NCI-H1092 treated with DMSO at 0.1 percent for 48 hours (cell line): ENCODE data around the gene ANKH.

Experiments used
- DNase-seq: peaks from one replicate; lab custom pipeline; 2025; lab: John Stamatoyannopoulos, UW

The ANKH gene

DNA sequence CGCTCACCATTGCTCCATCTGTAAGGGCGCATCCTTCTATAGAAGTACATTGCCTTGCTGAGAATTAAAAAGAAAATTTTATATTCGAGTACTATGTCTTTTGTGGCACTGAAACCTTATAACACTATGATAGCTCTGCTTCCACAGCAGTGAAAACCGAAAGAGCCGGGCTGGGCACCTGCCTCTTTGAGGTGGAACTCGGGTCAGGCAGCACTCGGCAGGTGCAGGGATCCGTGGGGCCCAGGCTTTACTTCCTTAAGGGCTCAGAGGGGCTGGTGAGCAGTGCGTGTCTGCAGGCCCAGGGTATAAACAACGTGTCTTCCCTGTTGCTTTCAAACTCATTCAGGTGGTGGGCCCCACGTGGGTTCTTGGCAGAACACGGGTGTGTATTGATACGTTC, 137.2 kb downstream of the ANKH start:
- no peak for DNase-seq

DNA sequence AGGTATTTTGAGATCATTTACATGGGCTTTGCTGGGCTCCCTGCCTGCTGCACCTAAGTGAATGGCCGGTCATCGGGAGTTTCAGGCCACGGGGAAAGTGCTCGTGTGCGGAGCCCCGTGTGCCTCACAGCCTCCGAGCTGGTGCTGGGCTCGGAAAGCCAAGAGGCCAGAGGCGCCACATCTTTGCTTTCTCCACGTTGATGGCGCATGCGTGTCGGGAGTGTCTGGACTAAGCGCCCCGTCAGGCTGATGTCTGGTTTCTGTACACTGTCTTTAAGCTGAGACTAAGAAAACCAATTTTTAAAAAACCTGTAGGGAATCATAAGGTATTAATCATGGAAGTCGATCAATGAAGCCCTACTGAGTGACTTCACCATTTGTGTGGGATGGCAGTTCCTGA, 137.9 kb downstream of the ANKH start:
- no peak for DNase-seq

DNA sequence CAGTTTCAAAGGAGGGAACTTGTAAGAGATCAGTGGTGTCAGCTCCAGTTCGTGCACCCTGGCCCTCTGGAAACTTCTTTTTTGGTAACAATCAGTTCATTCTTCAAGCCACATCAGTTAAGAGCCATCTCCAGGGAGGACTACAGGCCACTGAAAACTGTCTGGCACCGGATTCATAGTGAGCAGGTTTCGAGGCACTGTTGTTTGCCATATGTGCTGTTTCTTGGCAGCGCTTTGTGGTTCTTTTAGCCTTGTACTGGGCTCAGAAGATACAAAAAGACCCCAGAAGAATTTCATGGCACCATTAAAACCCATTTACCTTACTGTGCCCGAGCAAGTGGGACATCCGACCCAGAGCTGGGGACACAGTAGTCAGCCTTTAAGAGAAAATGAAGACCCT, 138.6 kb downstream of the ANKH start:
- no peak for DNase-seq

DNA sequence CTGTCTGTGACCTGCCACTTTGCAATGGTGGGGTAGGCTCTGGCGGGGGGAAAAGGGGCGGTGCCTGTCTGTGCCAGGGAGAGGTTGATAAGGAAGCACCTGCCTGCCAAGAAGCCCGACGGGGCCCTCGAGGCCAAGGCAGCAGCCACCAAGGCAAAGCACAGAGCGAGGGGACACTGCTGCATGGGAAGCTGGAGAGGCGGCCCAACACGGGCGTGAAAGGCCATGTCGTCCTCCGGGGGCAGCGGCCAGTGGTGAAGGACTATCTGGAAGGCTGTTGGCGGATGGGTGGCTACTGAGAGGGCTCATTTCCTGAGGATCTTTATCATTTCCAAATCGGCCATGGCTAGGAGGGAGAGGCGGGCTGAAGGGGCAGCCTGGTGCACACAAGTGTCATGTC, 140.7 kb downstream of the ANKH start:
- no peak for DNase-seq

DNA sequence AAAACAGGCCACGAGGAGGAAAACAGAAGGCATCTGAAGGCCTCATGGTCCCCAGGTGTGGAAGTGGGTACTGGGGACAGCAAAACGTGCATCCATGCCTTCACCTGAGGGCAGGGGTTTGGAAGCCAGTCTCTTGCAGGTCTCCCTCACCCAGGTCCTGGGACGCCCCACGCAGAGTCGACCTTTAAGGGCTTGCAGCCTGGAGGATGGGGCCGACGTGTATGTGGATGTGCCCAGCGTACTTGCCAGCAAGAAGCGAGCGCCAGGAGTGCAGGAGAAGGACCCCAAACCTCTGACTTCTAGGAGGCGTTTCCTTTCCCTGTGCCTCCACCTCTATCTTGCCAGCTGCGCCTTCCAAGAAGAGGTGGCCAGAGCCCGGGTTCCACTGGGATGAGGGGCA, 141.1 kb downstream of the ANKH start:
- no peak for DNase-seq

DNA sequence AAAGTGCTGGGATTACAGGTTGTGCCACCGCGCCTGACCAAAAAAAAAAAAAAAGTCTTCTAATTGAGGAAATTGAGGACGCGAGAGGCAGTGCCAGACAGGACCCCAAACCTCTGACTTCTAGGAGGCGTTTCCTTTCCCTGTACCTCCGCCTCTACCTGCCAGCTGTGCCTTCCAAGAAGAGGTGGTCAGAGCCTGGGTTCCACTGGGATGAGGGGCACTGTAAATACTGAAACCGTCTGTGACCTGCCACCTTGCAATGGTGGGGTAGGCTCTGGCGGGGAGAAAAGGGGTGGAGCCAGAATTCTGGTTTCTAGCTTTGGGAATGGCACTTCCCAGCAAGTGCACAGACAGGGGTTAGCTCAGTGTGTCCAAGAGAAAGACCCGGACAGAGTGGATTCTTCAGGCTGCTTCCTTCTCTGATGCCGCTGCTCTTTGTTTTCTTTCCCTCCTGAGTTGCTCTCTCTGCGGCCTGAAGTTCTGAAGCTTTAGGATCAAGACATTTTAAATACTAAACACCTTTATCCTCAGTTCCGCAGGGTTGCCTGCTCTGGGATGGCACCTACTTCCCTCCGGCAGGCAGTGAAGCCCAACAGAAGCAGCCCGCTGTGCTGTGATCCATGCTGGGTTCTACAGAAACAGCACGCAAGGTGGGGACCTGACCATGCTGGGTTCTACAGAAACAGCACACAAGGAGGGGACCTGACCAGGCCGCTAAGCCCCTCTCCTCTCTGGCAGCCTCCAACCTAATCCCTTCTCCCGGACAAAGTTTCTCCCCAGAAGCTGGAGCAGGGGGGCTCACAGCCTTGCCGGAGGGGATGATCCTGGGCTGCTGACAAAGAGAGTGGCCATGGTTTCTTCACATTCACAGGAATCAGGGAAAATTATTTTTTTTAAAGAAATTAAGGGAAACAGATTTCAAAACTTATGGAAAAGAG, 141.9 kb downstream of the ANKH start:
- DNase-seq: no peak

DNA sequence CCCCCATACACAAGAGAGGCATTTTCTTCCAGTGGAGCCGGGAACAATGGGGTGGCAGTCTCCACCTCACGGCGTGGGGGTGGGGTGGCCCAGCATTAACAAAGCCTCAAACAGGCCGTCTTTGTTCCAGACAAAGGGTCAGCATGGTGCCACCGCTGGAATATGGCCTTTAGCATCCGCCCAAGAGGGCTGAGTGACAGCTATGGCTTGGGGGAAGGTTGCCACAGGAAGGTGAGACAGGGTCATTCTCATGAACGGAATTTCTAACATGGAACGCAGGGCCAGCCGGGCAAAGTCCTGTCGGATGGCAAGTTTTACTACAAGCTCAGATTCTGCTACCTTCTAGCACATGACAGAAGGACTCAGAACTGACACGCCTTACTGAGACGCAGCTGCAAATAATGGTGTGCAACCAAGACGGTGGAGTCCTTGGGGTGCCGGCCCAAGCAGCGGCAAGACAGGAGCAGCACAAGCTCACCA, 143.1 kb downstream of the ANKH start:
- DNase-seq: no peak

DNA sequence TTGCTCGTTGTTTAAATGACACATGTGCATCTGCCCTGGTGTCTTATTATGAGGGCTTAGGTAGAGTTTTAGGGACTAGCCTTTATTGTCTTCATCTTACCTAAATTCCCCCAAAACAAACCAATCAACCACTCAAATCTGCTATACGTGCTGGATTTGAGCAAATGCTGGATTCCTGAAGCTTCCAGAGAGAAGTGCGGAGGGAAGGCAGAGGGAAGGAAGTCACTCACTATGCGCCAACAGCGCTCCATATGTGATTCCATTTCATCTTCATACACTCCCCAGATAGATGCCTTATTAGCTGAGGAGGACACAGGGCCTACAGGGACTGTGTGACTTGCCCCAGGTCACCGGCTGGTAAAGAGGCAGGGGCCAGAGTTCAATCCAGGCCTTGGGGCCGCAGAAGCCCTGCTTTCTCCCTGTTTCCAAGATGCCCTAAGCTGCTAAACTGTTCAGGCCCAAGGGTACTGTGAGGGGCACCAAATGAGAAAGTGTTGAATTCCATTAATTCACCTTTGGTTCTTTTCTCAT, 143.6 kb downstream of the ANKH start:
- DNase-seq: no peak

DNA sequence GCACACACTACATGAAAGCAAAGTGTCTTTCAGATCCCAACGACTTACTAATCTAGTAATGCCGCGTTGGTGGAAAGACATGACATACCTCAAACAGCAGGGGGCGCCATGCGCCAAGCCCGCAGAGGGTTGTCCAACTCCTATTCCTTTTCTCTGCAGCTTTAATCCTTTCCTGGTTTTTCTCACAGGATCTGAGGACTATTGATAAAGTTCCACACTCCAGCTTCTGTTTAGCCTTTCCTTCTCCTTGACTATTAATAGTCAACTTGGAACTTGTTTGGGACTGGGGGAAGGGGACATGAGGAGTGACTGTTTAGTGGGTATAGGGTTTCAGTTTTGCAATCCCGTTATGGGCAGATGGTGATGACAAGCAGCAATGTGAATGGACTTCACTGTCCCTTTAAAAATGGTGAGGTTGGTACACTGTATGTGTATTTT, 144.1 kb downstream of the ANKH start:
- peak; percentile 75 for DNase-seq

DNA sequence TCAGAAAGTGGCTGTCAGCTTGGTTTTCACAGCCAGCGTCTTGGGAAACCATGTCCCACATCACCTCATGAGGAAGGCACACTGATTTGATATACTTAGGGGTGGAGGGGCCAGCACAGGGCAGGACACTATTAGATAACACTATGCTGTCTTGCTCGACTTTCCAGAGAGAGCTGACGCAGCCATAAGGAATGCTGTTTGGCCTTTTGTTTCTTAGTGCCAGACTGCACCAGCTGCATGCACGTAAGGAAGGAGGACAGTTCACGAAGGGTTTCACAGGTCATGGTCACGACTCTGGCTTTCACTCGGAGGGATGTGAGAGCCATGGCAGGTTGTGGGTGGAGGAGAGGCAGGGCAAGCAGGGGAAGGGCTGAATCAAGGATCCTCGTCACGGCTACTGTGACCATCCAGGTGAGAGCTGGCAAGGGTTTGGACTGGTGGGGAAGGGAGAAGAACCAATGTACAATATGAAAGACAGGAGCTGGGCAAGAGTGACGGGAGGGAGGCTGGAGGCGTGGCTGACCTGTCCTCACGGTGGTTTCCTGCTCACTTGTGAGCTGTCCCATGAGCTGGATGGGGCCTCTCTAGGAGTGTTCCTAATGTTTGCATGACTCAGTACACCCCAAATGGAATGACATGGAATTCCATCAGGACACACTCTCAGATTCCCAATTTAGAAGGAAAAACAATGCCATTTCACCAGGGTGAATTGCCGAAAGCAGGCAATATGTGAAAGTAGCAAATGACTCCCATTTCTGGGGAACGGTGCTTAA, 145.3 kb downstream of the ANKH start:
- no peak for DNase-seq

DNA sequence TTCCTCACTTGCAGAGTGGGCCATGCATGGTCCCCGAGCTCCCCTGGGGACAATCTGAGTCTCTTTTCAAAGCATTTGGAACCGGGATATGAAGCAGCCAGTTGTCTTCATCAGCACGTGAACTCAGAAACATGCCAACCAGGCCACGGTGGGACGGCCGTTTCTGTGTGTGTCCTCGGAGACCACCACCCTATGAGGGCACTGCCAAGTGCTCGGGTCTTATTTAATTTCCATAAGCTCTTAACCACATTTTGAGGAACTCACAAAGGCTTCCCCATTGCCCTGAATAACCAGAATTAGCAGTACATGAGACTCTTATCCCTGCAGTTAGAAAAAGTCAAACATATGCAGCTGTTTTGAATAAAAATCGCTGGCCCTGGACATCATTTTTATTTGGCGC, 146.9 kb downstream of the ANKH start:
- DNase-seq: no peak

DNA sequence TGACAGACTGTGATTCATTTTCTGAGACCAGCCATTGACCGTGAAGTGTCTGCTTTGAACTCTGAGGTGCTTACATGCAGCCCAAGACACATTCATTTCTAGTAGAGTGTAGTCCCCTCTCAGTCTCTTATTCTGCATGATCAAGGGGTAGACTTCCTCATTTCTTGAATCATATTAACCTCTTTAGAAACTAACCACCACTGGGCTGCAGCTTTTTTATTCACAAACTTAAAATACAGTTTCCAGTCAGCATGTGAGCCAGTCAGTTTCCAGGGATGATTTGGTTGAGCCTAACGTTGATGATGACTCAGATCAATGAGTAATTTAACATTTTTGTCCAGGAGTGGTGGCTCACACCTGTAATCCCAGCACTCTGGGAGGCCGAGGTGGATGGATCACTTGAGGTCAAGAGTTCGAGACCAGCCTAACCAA, 147.9 kb downstream of the ANKH start:
- DNase-seq: no peak

DNA sequence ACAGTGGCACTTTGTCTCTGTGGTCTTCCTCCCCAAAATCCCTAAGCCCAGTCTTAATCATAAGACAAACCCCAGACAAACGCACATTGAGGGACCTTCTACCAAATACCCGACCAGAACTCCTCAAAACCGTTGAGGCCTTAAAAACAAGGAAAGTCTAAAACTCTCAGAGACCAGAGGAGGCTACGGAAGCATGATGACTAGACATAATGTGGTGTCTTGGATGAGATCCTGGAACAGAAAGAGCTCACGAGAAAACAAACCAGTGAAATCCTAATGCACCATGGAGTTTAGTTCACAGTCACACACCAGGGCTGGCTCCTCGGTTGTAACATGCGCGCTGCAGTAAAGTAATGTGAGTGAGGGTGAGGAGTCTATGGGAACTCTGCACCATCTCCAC, 148.7 kb downstream of the ANKH start:
- no peak for DNase-seq

DNA sequence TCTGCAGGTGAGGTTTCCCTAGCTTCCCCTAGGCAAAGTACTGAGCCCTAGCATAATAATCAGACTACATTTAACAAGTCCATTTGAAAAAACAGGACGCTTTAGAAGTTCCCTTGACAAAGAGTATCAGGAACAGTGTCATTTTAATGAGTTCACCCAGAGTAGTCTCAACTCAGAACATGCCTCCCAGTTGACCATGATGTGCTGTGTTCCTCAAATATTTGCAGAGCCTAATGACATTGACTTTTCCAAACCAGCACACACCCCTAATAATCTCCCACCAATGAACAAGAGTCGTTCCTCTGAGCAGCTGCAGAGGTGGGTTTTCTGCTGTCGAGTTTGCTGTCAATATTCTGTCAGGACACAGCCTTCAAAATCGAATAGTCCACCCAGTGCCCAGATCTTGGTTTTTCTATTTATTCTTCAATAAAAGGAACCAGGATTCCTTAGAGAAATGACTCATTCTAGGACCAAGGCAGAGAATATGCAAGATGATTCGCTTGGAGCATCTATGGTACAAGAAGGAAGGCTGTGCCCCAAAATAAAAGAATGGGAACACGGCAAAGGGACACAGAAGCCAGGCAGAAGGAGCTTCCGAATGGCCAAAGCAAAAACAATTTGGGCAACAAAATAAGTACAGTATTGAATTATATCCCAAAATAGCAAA, 149.5 kb downstream of the ANKH start:
- DNase-seq: no peak

DNA sequence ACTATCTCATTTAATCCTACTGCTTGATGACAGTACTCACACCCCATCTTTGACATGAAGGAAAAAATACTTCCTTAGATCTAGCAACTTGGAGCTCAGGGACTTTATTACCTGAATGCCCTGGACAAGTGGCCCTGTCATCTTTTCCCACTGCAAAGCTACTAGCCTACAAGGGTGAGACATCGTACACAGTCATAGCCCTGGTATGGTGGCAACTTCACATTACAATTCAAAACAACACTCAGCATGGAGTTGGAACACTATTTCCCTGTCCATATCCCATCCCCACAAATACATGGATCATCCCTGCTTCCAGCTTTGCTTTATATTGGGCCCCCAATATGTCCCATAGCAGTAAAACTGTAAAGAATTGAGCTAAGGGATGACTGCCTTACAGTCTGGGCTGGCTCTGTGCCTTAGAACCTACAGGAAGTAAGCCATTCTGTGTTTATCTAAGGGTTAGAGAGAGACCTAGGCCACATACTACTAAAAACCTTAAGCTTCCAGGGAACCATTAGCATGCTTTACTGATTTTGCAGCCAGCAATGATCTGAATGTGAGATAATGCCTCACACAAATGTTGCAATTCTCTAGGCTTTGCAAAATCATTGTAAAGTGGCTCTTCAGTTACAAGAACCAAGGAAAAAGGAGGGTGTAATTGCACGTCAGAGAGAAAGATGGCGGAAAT, 151.2 kb downstream of the ANKH start:
- DNase-seq: no peak

DNA sequence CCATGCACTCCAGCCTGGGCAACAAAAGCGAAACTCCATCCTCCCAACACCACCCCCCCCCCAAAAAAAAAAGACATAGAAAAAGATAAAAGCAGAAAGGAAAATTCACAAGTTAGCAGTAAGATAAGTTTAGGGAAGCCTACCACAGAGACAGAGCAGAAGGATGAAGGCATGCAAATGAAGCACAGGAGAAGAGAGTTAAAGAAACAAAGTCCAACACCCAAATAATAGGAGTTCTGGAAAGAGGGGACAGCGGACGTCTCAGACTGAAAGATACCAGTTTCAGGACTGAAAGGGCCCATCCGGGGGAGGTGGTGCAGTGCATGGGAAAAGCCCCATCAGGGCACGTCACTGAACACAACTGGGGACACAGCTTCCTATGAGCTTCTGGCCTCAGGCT, 152.8 kb downstream of the ANKH start:
- DNase-seq: no peak

DNA sequence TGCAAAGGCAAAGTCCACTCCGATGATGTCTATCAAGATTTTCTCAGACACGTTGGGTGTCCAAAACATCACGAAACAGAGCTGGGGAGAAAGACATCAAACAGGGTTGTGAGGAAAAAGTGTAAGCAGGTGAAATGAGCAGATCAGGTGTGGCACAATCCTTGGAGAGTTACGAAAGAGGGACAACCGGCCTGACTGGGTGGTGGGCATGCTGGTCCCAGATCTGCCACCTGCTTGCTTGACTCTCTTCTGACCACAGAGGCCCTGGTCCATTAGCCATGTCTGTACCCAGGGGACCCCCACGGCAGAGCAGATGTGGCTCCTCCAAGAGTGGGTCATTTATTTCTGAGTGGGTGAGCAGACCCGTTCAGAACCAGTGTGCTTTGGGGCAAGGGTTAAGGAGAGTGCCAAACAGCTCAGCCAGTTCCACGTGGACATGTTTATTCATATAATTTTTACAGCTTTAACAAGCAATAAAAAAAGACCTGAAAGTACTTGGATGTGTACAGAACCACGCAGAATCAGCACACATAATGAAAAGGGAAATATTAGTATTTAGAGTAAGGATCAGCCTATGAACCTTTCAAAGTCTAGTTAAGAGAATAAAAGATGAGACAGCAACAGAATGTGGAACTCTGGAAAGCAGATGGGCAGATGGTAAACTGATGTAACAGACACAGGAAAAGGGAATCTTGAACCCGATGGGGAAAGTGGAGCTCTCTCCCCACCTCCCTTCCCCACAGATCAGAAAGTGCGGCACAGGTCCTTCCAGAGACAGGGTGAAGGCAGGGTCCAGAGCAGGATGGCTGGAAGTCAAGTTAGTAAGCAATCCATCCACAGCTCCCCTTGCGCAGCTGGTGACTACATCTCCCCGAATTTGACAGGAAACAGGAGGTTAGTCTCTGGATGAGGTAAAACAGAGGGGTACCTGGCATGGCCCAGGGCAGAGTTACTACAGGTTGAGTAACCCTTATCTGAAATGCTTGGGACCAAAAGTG, 154.5 kb downstream of the ANKH start:
- no peak for DNase-seq

DNA sequence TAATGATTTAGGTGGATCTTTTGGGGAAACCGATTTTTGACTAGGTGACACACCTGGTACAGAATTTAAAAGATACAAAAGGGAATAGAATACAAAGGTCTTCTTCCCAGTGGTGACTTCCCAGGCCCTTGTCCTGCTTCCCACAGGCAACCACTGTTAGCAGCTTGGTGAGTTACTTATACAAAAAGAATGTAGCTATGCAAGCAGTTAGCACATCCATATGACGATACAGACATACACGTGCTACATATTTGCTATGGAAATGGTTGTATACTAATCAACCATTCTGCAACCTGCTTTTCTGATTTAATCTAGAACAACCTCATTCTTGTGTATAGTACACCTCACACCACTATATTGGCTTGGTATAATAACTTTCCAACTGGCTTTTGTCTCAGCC, 156.1 kb downstream of the ANKH start:
- no peak for DNase-seq

DNA sequence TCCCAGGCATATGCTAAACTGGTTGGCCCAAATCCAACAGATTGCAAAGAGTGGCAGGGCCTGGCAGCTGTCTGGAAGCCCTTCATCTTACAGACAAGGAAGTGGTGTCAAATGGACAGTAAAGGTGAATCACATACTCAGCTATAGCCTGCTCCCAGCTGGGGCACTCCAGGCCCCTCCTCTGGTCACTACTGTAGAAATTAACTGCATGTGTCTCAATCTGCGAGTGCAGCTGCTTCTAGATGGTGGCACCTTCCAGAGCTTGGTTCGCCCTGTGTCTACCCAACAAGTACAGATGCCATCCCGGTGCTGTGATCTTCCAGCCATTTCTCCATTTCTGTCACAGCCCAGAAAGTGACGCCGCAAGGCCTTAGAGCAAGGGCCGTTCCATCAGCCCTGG, 156.9 kb downstream of the ANKH start:
- DNase-seq: peak; percentile 7
